ENCODE results near the gene WDR31.
A peak's percentile ranks its signal among the peaks of the same experiment; 100 is the strongest.
"Not testable (repeated sequence)": the region's sequence is repeated elsewhere in the genome, so short reads cannot be mapped to it uniquely, and the experiment has no call there.

WDR31 gene

GRCh38 chr9:113368348-113368981, 28.4 kb upstream of the WDR31 start:
- no peak for DNase-seq

GRCh38 chr9:113365652-113366051, 25.6 kb upstream of the WDR31 start:
- DNase-seq = not testable (repeated sequence)

- DNase-seq = no peak
Measured at GRCh38 chr9:113364951-113365350, 24.9 kb upstream of the WDR31 start.

- DNase-seq = no peak
Measured at GRCh38 chr9:113363336-113363735, 23.3 kb upstream of the WDR31 start.

GRCh38 chr9:113361304-113362018, 21.4 kb upstream of the WDR31 start:
- peak; percentile 19 for DNase-seq

GRCh38 chr9:113360242-113360842, 20.3 kb upstream of the WDR31 start:
- DNase-seq = no peak

- no peak for DNase-seq
Measured at GRCh38 chr9:113359385-113359784, 19.3 kb upstream of the WDR31 start.

GRCh38 chr9:113356686-113357292, 16.7 kb upstream of the WDR31 start:
- DNase-seq = peak; percentile 67

- no peak for DNase-seq
Measured at GRCh38 chr9:113355040-113355596, 15.0 kb upstream of the WDR31 start.

GRCh38 chr9:113352411-113352810, 12.3 kb upstream of the WDR31 start:
- no peak for DNase-seq

GRCh38 chr9:113352006-113352405, 11.9 kb upstream of the WDR31 start:
- DNase-seq = no peak

GRCh38 chr9:113350937-113351336, 10.9 kb upstream of the WDR31 start:
- peak; percentile 29 for DNase-seq

GRCh38 chr9:113350107-113350661, 10.1 kb upstream of the WDR31 start:
- peak; percentile 73 for DNase-seq

- DNase-seq = peak; percentile 84
Measured at GRCh38 chr9:113349445-113350094, 9.5 kb upstream of the WDR31 start, which contains the start of gene BSPRY. BSPRY (plus strand) TSS chr9:113349541; CDS start chr9:113349580, 39 bp downstream.

GRCh38 chr9:113349066-113349444, 9.0 kb upstream of the WDR31 start:
- DNase-seq = no peak

- no peak for DNase-seq
Measured at GRCh38 chr9:113348437-113348836, 8.4 kb upstream of the WDR31 start.

GRCh38 chr9:113345671-113346070, 5.6 kb upstream of the WDR31 start:
- no peak for DNase-seq

GRCh38 chr9:113345190-113345589, 5.1 kb upstream of the WDR31 start:
- DNase-seq = no peak

GRCh38 chr9:113343732-113344231, 3.7 kb upstream of the WDR31 start:
- DNase-seq = peak; percentile 90

- DNase-seq = peak; percentile 35
Measured at GRCh38 chr9:113341712-113342410, 1.8 kb upstream of the WDR31 start.

GRCh38 chr9:113337714-113338113, 2.4 kb downstream of the WDR31 start:
- no peak for DNase-seq

- peak; percentile 47 for DNase-seq
Measured at GRCh38 chr9:113331780-113332179, 8.3 kb downstream of the WDR31 start.
